Measurements from ENCODE around the gene PKP4.

The PKP4 gene

DNA sequence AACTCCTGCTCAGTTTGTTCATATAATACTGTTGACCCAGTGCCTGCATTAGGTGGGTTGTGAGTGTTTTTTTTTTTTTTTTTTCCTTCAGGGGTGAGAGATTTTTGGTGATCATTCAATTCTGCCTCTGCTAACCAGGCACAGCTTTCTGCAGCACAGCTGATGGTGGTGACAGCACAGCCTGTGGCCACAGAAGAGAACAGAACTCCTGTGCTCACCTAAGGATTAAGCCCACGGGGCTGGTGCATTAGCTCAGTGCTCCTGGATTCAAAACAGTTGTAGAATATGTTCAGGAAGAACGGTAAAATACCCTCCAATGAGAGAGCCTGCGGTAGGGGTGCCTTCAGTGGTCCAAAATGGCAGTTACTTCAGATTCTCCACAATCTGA lies 42.0 kb downstream of the PKP4 start:
- DNase-seq: no peak

DNA sequence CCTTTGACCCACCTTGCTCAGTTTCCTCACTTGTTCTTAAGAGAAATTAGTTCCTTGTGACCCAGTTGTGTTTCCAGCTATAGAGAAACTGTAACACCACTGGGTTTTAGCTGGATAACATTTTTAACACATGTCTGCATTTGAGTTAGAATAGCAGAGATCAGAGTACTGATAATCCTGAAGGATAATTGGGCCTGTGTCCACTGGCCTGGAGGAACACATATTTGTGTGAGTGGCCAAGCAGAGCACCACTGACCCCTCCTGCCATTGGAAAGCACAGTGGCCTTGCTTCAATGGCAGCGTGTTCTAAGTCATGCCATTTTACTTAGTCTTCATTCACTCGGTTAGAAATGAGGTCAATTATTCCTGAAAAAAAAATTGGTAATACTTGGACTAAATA lies 42.6 kb downstream of the PKP4 start:
- DNase-seq: no peak

DNA sequence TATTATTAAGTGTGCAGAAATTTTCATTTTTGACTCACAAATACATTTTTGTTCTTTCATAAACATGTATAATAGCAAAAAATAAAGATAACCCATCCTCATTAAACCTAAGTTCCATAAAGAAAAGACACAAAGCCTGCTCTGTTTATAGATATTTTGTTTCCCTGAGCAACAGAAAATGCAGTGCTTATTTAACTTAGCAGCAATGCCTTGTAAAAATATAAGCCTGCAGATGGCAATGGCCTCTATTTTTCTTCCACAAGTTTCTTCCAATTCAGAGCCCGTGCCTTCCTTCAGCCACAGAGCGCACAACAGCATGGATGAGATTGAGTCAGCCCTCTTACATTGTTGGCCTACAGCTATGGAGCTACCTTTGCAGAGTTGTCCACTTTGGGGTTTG lies 43.6 kb downstream of the PKP4 start:
- DNase-seq: no peak

DNA sequence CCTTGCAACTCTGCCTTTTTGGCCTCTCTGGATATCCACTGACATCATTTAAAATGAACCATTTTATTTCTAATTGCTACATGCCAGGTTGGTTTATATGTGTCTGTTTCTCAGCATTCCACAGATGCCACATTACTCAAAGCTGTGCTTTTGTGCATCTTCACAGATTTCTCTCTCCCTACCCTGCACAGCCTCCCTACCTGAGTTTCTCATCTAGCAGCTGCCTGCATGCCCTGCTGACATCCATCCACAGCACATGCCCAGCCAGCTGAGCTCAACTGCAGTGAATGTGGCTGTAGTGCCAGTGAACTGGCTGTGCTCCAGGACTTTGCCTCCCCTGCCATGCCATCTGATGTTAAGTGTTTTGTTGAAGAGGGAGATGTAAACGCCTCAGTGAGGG lies 44.5 kb downstream of the PKP4 start:
- no peak for DNase-seq

DNA sequence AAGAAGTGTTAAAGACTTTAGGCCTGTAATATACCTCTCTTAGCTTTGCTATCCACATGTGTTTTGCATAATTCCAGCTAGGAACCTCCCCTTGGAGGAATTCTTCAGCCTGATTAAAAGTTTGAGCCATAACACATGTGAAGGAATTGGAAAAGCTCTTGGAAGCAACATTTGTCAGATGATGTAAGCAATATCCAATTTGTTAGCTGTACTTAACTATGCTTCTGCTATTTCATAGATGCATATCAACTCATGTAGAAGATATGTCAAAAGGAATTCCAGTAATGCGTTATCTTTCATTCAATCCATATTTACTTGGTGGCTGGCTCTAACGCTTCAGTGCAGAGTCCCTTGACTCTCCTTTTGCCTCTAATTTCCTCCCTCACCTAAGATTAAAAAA lies 46.2 kb downstream of the PKP4 start:
- no peak for DNase-seq

DNA sequence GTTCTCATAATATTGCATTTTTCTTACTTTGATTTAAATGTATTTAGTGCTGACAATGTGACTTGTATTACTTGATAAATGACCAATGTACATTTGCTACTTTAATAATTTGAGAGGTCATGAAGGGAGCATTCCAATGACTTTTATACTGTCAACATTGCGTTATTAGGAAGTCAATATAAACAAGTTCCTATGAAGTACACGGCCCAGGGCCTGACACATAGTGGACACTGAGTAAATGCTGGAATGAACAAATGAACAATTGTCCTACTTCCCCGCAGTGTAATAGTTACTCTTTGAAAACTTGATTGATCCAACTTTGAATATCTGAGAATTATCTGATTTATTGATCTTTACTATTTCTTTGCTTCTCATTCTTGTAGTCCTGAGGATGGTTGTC lies 47.3 kb downstream of the PKP4 start:
- DNase-seq: no peak

DNA sequence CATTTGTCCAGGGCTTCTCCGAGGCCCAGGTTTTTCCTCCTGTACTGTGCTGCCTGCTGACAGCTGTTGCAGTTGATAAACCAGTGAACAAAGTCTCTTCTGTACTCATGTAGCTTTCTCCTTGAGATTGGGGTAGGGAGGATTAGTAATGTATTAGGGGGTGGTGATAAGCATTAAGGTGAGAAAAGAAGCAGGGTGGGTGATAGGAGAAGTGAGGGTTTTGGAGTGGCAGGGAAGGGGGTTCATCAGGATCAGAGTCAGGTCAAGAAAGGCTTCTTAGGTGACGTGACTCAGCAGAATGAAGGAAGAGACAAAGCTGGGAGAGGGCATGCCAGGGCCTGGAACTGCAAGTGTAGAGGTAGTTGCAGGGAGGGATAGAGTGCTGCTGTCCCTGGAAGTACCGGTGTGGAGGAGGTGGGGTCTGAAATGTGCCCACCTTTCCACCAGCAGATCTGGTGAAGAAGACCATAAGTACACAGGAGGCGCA lies 48.7 kb downstream of the PKP4 start:
- no peak for DNase-seq

DNA sequence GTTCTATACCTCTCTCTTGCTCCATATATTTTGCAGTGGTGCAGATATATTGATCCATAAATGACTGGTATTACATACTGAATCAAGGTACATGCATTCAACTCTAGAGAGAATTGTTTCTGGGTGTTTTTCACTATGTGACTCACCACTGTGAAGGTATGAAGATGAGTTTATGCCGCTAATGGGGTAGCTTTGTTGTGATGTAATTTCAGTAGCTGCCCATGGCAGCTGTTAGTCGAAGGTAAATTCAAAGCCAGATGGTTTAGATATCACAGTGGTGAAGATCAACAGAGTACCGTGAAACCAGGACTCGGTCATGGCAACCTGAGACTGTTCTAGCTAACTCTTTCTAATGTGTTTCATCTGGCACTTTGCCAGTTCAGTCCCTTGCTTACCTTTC lies 50.4 kb downstream of the PKP4 start:
- DNase-seq: no peak

DNA sequence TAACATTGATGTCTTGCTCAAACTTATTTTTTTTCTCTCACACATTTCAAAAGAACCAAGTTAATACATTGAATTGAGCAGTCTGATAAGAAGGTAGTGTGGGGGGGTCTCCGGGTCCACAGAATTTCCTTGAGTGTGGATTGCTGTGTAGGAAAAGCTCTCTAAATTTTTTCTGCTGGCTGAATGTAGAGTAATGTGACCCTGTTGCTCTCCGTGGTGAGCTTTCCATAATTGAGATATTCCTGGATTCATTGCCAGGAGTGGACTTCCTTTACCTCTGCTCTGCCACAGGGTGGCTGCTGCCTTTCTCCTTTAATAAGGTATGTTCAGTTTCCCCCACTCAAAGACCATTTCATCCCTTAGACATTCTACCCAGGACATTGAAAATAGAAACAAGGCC lies 50.9 kb downstream of the PKP4 start:
- no peak for DNase-seq

DNA sequence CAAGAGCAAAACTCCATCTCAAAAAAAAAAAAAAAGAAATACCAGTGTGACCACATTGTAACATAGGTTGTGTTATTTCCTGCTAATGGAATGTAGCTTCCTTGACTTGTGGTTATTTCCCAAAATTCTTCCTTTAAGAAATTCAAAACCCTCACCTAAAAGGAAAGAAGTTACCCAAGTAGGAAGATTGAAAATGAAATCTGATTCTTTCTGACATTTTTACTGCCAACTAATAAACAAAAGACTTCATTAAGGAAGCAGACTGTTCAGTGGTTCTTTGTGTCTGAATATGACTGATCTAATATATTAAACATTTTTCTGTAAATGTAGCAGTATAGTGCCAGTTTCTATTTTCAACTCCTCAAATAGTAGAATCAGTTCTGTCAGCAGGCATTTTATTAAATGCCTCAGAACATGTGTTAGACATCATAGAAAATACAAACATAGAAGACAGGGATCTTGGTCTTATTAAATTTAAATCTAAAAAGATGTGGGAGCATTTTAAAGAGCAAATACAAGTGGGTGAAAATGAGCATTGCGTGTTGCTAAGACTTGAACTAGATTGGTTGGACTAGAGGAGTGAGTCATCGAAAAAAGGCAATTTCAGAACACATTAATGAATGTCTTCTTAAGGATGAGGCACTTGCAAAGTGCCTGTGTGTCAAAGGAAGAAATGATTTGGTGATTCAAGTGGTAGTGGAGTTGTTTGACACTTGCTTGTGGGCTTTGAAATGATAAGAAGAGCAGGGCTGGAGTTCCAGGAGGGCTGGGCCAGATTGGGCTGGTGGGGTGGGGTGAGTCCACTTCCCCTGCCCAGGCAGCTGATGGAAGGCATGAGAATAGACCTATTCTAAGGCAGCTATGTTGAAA lies 53.4 kb downstream of the PKP4 start:
- no peak for DNase-seq

DNA sequence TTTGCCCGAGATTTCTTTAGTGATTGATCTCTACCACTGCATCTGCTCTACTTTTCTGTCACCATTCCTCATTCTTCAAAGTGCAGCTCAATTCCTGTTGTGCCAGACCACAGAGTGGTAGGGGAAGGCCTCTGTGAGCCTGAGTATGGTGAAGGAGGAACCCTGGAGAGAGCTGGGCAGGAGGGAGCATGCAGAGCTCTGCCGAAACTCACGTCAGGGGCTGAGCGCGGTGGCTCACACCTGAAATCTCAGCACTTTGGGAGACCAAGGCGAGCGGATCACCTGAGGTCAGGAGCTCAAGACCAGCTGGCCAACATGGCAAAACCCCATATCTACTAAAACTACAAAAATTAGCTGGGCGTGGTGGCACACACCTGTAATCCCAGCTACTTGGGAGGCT lies 54.1 kb downstream of the PKP4 start:
- DNase-seq: no peak

DNA sequence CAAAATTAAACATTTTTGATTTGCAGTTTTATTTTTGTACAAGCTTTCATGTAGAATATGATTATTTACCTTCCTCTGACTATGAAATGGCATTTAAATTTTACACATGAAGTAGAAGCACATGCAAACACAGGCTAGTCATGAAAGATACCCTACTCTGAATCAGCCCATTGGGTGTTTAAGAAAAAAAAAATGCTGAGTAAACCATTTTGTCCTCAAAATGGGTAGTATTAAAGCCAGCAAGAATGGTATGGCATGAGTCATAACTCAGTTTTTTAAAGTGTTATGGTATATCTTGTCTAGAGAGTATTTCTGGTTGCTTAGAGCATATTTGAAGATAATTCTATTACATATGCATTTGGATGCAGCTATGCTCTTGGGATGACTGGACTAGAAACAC lies 55.0 kb downstream of the PKP4 start:
- no peak for DNase-seq

DNA sequence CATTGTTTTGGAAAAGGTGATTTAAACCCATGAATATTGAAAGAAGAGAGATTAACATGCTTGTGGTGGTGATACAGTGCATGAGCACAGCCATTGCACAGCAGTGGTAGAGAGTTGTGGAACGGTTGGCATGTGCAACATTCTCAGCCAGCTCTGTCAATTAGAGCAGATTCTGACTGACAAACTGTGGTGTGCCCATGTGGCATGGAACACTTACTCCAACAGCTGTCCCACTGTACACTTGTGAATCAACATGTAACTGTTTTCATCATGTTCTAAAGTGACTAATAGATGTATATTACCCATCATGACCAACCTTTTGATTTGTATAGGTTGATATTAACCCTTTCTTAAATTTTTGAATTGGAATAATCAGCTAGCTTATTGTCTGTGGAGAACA lies 55.6 kb downstream of the PKP4 start:
- DNase-seq: no peak

DNA sequence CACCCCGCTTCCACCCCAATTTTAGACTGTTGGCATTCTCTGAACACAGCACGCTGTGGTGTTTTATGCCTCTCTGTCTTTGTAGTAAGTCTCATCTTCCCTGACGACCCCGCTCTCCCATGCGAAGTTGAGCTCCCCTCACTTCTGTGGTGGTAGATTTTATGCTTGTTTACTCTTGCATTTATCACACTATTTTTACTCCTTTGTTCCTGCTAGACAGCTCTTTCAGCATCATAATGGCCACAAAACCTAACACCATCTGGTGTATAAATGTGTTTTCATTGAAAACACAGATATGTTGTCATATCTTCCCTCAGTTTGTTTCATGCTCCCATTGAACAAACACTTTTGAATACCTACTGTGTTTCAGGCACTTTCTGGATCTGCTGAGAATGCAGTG lies 57.1 kb downstream of the PKP4 start:
- DNase-seq: no peak

DNA sequence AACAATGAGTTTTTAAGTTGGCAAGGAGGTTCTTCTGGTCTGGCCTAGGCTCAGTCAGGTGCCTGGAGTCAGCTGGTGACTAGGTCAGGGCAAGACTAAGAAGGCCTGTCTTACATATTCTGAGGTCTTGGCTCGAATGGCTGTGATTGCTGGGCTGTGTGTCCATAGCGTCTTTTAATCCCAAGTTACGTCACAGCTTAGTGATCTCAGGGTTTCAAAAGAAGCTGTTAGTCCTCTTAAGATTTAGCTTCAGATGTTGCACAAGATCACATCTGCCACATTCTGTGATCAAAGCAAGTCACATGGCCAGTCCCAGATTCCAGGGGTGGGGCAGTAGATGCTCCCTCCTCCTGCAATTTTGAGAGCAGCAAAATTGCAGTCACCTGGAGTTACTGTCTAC lies 61.3 kb downstream of the PKP4 start:
- DNase-seq: no peak

DNA sequence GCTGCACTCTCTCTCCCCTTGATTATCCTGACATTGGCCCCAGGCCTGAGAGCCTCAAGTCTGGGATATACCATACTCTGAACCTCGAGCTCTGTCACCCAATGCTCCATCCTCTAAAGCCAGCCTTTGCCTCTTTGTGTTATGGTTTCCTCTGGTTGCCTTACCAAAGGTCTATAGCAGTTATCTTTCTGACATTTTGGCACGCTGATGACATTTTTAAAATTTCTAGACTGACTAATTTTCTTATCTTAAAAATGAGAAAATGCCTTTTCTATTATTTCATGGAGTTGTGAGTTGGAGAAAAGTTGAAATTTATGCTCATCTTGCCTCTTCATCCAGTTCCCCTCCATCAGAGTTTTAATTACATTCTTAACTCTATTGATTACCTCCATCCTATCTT lies 62.7 kb downstream of the PKP4 start:
- DNase-seq: no peak

DNA sequence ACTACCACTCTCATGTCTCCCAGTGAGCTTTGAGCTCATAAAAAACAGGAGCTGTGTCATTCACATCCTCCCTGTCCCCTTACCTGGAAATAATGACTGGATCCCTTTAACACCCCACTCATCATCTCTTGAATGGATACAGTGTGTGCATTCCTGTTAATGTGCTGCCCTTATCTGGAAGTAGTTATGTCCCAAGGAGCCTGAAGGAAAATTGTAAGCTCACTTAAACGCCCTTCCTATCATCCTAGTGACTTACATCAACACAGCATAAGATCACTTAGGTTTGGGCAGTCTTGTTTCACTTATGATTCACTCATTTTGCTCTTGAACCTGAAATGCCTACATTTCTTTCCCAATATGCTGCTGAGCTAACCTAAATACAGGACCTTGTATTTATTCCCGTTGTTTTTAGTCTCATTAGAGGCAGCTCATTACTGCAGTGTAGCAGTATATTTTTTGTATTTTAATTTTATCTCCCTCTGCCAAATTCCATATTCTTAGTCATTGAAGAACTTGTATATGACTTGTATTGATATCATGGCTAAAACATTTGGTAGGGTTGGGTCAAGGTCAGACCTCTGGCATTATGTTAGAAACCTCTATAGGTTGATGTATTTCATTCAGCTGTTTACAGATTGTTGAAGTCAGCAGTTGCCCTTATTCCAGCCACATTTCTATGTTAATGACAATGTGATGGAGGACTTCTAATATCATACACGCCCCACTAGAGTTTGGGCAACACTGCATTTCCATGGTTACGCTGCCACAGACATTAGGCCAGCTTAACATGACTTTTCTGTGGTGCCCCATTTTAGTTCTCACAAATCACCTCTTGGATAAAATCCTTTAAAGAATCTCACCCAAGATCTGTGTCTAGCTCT lies 72.9 kb downstream of the PKP4 start:
- no peak for DNase-seq

DNA sequence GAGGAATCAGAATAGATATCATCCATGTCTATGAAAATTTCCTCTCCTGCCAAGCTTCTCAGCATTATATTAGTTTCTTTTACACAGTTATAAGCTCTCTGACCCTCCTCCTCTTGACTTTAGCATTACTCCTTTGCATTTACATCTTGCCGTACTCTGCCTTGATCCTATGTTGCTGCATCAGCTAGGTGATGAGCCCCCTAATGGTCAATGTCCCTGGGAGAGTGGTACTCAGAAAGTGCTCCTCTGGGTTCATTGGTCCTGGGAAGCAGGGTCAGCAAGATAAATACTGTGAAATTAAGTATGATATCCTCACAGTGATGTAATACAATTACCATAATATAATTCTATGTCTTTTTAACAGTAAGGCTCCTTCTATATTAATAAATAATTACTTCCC lies 74.1 kb downstream of the PKP4 start:
- DNase-seq: no peak

DNA sequence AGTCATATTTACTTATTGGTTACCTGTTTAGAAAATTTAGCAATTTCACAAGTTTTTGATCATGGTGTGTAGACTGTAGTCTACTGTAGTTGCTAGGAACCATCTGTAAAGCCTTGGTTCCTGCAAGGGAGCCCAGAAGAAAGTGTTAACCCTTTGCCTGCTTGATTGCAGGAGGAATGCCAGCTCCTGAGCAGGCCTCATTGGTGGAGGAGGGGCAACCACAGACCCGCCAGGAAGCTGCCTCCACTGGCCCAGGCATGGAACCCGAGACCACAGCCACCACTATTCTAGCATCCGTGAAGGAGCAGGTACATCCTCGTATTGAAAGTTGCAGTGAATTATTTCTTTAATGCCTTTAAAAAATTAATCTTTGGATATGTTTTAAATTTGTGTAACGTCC lies 76.3 kb downstream of the PKP4 start:
- no peak for DNase-seq

DNA sequence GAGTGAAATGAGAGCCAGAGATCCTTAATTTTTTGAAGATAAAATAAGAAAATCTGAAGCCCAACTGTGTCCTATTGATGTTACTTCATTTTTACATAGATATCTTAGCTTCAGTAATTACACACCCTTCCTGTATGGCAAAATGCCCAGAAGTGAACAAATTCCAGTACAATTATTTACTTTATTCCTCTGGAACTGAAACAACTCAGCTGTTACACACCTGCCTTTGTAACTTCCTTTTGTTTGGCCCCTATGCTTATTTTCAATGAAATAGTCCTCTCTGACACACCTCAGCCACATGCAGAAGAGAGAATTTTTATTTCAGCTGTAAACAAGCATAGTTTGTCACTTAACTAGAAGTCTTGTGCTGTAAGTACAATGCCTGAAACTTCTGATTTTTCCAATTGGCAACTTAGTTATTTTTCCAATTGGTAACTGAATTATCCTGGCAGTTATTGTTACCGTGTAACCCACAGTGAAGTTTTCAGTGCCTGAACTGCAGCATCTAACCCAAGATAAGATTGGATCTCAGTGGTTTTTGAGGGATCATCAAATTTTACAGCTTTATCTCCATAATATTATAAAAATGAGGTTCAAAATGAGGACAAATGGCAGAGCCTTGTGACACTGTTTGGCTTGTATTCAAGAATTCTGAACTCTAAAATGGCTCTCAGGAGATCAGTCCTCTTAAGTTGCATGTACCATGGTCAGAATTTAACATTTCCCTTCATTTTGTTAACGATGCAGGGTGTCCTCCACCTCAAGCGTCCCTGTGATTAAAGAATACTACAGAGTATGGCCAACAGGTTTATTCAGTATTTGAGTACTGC lies 82.6 kb downstream of the PKP4 start:
- no peak for DNase-seq

DNA sequence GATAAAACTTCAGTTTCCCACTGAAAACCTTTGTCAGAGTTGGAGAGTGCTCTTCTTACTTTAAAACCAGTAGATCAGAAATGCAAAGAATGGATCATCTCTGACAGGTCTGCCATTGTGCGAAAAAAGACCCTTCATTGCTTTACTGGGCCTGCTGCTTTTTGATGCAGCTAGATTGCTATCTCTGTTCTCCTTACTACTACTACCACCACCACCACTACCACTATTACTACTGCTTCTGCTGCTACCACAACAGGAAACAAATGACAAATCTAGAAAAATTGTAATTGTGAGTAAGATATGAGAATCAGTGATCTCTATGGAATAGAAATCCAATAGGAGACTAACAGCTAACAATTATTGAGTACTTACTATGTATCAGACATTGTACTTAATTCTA lies 85.8 kb downstream of the PKP4 start:
- no peak for DNase-seq

DNA sequence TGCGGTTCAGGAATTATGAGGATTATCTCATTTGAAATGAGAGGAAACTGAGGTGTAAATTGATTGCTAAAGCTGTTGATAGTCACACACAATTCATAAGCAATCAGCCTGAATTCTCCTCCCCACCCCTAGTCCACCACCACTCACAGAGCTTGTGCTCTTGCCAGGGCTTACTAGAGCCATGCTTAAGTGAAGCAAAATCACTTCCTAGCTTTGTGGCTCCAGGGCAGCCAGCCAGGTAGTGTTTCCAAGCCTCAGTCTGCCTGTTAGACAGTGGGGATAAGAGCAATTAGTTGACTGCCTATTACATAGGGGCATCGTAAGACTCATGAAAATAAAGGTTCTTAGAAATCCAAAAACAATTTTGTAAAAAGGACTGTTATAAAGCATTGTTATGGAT lies 87.2 kb downstream of the PKP4 start:
- no peak for DNase-seq

DNA sequence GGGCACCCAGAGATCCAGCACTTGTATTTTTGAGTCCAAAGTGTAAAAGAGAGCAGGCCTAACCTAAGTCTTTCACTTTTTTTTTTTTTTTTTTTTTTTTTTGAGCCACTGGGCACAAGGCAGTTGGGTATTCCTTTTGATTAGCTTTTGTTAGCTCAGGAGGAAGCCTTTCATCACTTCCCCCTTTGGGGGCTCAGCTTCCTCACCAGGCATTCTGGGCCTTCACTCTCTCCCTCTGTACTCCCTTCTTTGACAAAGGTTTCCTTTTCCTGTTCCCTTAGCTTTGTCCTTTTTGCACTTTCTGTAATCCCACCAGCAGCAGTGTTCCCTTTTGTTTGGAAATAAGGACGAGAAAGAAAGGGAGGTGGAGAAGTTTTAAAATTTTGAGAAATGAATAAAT lies 88.2 kb downstream of the PKP4 start:
- DNase-seq: no peak

All from cortex of kidney (tissue), 1 donor.